H1 (cell line): ENCODE results near the gene AFF2. TPM values are rescaled to one million over a fixed set of nuclear protein-coding genes. Genes with fewer than 3 reads are reported as not detected.

Experiments used
- KDM1A ChIP-seq: fragments of 200-600, 300-600 bp; sonication (generic); IDR thresholded peaks from 2 replicates; pipeline ENCODE4 v1.7.1; 2016; ENCODE audit warnings: mild to moderate bottlenecking, low read length, borderline replicate concordance
- POLR2A ChIP-seq, 2 experiments: IDR thresholded peaks; 1 replicate in 1 of 2; 2 replicates in 1 of 2; pipeline ENCODE4 v1.6.1; 2011; ENCODE audit warnings: low read depth in 2 of 2, low read length in 2 of 2, mild to moderate bottlenecking in 2 of 2; ENCODE audit errors: control extremely low read depth in 1 of 2
- TBP ChIP-seq: IDR thresholded peaks from 2 replicates; pipeline ENCODE4 v1.6.1; 2011; ENCODE audit warnings: low read depth, low read length, improper control_type of control experiment
- polyA plus RNA-seq, 7 experiments: library from polyadenylated mRNA; depleted of rRNA in 3 of 7; stranded (reverse) in 5 of 7; unstranded in 2 of 7; fragments of >200 nt in 5 of 7; fragments of 200-250 nt in 2 of 7; gene quantifications; 1 replicate in 5 of 7; 2 replicates in 1 of 7; 4 replicates in 1 of 7; pipeline versions ENCODE4 v1.2.1 to v1.2.3, GENCODE V29; 2011 to 2013; ENCODE audit warnings: missing spikeins in 2 of 7, mixed read lengths in 2 of 7
- total RNA-seq: library from RNA; stranded (reverse); fragmentation: NEBNext Ultra II Directional; extraction: Animal tissue kit (Norgen Biotek cat#: 25700); gene quantifications from 2 replicates; pipeline ENCODE4 v1.2.1, GENCODE V29; 2021
- TF ChIP-seq, protein P1 (sequence below): IDR thresholded peaks from 2 replicates; pipeline ENCODE4 v1.6.1; 2011; ENCODE audit warnings: low read depth, mild to moderate bottlenecking, low read length; ENCODE audit not compliant: insufficient read depth

The AFF2 gene
- total and polyA plus RNA-seq, 2 of the 8 experiments (the other 6 are each of a cell fraction or from before 2014, with no cell fraction given): 2.0 to 7.3 TPM

GRCh38 chrX:148808833-148809232 is 308.4 kb downstream of the AFF2 start (continued):
- TF ChIP-seq KDM1A (no peak), POLR2A (IDR thresholded peaks at IDR 0.05; ENCODE audit: control extremely low read depth in 1 of 2, low read depth in 2 of 2, low read length in 2 of 2) (no peak), TBP (no peak)
- TF ChIP-seq, protein P1, sequence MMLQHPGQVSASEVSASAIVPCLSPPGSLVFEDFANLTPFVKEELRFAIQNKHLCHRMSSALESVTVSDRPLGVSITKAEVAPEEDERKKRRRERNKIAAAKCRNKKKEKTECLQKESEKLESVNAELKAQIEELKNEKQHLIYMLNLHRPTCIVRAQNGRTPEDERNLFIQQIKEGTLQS: no peak
